Measurements from ENCODE around the gene LYRM2. TPM values are rescaled to one million over a fixed set of nuclear protein-coding genes. Genes with fewer than 3 reads are reported as not detected.

LYRM2 gene
- total RNA-seq, 2 donors from 2014 or later, result 8.0 to 13.8 TPM

DNA sequence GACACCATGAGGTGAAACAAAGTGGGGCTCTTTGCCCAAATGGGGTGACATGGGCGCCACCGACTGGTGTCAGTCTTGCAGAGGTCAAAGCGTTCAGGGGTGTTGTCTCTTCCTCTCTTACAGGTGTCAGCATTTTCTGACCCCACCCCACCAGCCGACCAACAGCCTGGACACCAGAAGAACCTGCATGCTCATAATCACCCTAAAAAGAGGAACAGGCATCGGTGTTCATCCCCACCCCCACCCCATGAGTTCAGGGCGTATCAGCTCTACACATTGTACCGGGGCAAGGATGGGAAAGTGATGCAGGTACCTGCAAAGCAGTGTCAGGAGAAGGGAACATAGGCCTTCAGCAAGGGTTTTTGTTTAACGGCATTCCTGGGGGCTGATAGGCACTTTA lies 14.8 kb downstream of the LYRM2 start:
- ATAC-seq (no peak), DNase-seq (no peak)
- TF ChIP-seq, protein P1, sequence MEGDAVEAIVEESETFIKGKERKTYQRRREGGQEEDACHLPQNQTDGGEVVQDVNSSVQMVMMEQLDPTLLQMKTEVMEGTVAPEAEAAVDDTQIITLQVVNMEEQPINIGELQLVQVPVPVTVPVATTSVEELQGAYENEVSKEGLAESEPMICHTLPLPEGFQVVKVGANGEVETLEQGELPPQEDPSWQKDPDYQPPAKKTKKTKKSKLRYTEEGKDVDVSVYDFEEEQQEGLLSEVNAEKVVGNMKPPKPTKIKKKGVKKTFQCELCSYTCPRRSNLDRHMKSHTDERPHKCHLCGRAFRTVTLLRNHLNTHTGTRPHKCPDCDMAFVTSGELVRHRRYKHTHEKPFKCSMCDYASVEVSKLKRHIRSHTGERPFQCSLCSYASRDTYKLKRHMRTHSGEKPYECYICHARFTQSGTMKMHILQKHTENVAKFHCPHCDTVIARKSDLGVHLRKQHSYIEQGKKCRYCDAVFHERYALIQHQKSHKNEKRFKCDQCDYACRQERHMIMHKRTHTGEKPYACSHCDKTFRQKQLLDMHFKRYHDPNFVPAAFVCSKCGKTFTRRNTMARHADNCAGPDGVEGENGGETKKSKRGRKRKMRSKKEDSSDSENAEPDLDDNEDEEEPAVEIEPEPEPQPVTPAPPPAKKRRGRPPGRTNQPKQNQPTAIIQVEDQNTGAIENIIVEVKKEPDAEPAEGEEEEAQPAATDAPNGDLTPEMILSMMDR (IDR thresholded peaks at IDR 0.05), result no peak
- no peak for TF ChIP-seq POLR2A (IDR thresholded peaks at IDR 0.05)
- no peaks in the 10 kb centered on the region for H3K4me1 ChIP-seq
- H3K36me3 ChIP-seq (replicated peaks in 1 of 2; ENCODE audit: insufficient read depth in 1 of 2, low read depth in 2 of 2), result peaks cover 0 to 3% of the 10 kb centered on the region in 2 donors
- H3K4me3 ChIP-seq, result no peak overlapping the region
- no peaks in the 10 kb centered on the region for H3K9me3 ChIP-seq
- intact Hi-C loops (cut with DNase I), result no loop called here
- 80 to 87% methylated on average over 7 to 8 of the region's 8 CpGs for WGBS, 2 donors
- no peak overlapping the region for H3K27ac ChIP-seq
- no peaks in the 10 kb centered on the region for H3K27me3 ChIP-seq

DNA sequence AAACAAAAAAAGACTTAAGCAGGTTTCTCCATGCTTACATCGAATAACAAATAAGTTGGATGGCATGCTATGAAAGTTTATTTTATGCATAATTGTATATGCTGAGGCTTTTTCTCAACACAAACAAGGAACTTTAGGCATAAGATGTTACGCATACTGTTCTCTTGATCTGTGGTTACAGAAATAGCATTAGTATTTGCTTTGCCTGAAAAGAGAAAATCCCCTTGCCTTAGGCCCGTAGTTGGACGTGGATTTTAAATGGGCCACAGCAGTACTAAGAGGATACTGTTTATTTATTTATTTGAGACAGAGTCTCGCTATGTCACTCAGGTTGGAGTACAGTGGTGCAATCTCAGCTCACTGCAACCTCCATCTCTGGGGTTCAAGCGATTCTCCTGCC lies 19.0 kb downstream of the LYRM2 start:
- Histone ChIP-seq H3K9me3 (no peaks in the 10 kb centered on the region), H3K4me1 (no peaks in the 10 kb centered on the region), H3K36me3 (replicated peaks in 1 of 2; ENCODE audit: insufficient read depth in 1 of 2, low read depth in 2 of 2) (no peaks in the 10 kb centered on the region), H3K4me3 (no peak overlapping the region), H3K27me3 (no peaks in the 10 kb centered on the region), H3K27ac (no peak overlapping the region)
- WGBS, 2 donors, result 93 to 95% methylated on average over 6 of the region's 6 CpGs
- intact Hi-C loops (cut with DNase I), result loop anchor here (10.0 kb wide), 1 partner anchor 635 kb away; no protein-coding TSS in a partner anchor
- no peak for DNase-seq
- no peak for ATAC-seq
- TF ChIP-seq POLR2A (IDR thresholded peaks at IDR 0.05), result no peak
- TF ChIP-seq, protein P1 (IDR thresholded peaks at IDR 0.05), result no peak

DNA sequence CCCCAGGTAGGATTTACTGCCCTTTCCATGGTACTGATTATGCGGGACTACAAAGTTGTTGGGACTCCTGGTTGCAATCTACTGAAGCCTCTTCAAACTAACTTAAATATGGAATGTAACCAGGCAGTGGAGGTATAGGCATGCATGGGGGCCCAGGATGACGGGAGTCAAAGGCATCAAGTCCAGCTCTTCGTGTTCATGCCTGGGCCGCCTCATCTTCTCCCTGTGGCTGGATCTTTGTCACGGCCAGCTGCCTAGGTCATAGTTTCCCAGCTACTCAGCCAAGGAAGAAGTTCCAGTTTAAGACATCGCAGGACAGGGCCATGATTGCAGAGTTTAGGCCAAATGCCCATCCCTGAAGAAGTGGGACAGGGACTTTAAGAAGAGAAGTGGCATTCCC lies 20.5 kb downstream of the LYRM2 start:
- DNase-seq, result no peak
- 90 to 92% methylated on average over 6 of the region's 6 CpGs for WGBS, 2 donors
- Histone ChIP-seq H3K4me3 (no peak overlapping the region), H3K4me1 (no peaks in the 10 kb centered on the region), H3K27me3 (no peaks in the 10 kb centered on the region), H3K9me3 (no peaks in the 10 kb centered on the region), H3K36me3 (replicated peaks in 1 of 2; ENCODE audit: insufficient read depth in 1 of 2, low read depth in 2 of 2) (no peaks in the 10 kb centered on the region), H3K27ac (no peak overlapping the region)
- no peak for ATAC-seq
- TF ChIP-seq, protein P1 (IDR thresholded peaks at IDR 0.05), result no peak
- no peak for TF ChIP-seq POLR2A (IDR thresholded peaks at IDR 0.05)
- intact Hi-C loops (cut with DNase I), result loop anchor here (10.0 kb wide), 1 partner anchor 633 kb away; no protein-coding TSS in a partner anchor

DNA sequence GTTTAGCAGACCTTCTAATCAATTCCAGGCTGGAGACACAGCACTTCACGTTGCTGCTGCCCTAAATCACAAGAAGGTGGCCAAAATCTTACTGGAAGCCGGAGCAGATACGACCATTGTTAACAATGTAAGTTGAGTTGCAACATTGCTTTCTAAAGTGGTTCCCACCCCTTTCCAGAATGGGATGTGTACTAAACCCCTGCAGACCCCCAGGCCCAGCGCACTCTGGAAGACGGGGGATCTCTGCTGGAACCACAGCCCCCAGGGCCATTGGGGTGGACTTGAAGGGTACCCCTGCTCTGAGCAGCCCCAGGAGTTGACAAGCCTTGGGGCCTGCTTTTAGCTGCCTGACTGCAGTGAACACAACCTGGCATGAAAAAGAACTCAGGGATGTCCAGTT lies 22.0 kb downstream of the LYRM2 start:
- no peak for DNase-seq
- no peak for TF ChIP-seq POLR2A (IDR thresholded peaks at IDR 0.05)
- TF ChIP-seq, protein P1 (IDR thresholded peaks at IDR 0.05), result no peak
- Histone ChIP-seq H3K9me3 (no peaks in the 10 kb centered on the region), H3K27me3 (no peaks in the 10 kb centered on the region), H3K4me3 (no peak overlapping the region), H3K4me1 (no peaks in the 10 kb centered on the region), H3K36me3 (replicated peaks in 1 of 2; ENCODE audit: insufficient read depth in 1 of 2, low read depth in 2 of 2) (no peaks in the 10 kb centered on the region), H3K27ac (no peak overlapping the region)
- ATAC-seq, result no peak
- 87 to 96% methylated on average over 5 of the region's 5 CpGs for WGBS, 2 donors
- intact Hi-C loops (cut with DNase I), result loop anchor here (10.0 kb wide), 1 partner anchor 632 kb away; no protein-coding TSS in a partner anchor

DNA sequence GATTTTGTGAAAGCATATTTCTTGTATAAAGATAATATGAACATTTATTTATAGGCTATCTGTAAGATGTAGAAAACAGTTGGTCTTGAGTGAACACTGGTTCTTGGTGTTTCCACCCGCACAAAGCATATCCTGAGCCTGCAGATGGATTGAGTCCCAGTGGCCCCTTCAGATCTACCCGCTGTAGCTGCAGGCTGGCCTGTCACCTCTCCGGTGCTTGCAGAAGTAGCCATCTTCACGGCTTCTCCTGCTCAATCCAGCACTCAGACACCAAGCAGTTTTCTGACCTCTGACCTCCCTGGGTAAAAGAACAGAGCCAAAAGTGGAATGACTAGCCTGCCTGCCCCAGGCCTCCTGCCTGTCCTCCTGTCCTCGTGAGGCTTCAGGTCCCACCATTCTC lies 22.7 kb downstream of the LYRM2 start:
- Histone ChIP-seq H3K4me3 (no peak overlapping the region), H3K9me3 (no peaks in the 10 kb centered on the region), H3K36me3 (replicated peaks in 1 of 2; ENCODE audit: insufficient read depth in 1 of 2, low read depth in 2 of 2) (no peaks in the 10 kb centered on the region), H3K27ac (no peak overlapping the region), H3K4me1 (no peaks in the 10 kb centered on the region), H3K27me3 (no peaks in the 10 kb centered on the region)
- DNase-seq (no peak), ATAC-seq (no peak)
- 81 to 86% methylated on average over 5 of the region's 5 CpGs for WGBS, 2 donors
- TF ChIP-seq, protein P1 (IDR thresholded peaks at IDR 0.05), result no peak
- TF ChIP-seq POLR2A (IDR thresholded peaks at IDR 0.05), result no peak
- intact Hi-C loops (cut with DNase I), result loop anchor here (10.0 kb wide), 1 partner anchor 631 kb away; no protein-coding TSS in a partner anchor

All from body of pancreas (tissue), 4 donors.